NCI-H69 (cell line): Measurements from ENCODE around the gene ZSWIM4.
A peak's percentile ranks its signal among the peaks of the same experiment; 100 is the strongest.

Experiments
- DNase-seq: peaks from one replicate; lab custom pipeline; 2025; lab: John Stamatoyannopoulos, UW

Gene ZSWIM4

DNA sequence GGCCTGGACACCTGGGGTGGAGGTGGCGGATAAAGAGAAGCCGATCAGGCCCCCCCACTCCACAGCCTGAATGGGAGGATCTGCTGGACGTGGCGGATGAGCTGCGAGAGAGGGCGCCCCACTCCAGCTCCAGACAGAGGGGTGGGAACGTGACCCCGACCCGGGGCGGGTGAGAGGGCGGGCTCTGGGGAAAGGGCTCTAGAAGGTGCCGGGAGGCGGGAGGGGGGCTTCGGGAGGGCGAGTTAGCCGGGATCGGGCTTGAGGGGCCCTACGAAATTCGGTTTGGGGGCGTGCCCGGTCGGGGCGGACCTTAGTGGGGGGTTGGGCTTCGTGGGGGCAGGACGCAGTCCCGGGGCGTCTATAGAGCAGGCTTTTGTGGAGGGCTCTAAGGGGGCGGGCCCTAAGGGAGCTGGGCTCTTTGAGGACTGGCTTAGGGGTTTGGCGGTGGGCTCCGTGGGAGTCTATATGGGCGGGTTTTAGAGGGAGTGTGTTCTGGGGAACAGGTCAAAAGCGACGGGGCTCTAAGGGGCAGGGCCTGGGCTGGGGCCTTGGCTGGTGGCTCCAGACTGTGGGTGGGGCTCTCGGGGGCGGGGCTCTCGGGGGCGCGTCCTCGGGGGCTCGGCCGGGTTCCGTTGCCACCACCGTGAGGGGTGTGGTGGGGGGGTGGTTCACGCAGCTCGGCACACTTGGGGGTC, 77.6 kb downstream of the ZSWIM4 start:
- DNase-seq = no peak

DNA sequence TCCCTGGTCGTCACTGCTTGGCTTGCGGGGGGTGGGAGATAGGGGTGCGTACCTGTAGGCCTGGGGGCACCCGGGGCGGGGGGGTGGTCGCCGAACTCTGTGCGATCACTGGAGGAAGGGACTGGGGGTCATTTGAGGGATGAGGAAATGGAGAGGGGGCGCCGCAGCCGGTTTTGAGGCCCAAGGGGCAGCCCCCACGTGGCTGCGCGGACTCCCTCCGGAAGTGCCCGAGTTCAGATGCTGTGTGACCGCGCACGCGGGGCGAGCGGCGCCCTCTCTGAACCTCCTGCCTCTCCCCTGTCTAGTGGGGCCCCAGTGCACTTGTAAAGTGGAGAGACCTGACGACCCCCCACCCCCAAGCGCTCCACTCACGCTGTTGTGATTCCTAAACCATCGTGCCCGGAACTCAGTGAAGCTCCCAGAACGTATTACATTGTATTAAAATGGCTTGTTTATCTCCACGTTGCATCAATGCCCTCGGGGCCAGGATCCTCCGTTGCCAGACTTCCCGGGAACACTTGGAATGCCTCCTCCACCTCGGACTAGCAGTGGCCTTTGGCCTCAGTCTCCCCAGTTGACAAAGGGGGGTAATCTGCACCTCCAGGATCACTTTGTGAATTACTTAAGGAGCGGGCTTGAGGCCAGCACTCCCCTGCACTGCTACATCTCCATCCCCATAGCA, 78.7 kb downstream of the ZSWIM4 start:
- DNase-seq = no peak

DNA sequence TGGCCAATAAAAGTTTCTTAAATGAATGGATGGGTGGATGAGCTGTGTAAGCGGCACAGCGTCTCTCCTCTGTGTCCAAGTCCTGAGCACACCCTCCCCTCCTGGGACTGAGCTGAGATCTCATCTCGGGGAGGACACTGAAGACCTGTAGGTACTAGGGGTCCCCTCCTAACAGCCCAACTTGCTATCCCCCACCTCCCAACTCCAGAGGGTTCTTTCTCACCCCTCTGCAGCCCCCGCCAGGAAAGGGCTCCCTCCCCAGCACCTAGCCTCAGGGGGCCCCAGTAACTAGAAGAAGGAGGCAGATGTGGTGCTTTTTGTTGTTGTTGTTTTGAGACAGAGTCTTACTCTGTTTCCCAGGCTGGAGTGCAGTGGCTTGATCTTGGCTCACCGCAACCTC, 80.6 kb downstream of the ZSWIM4 start:
- DNase-seq = no peak

DNA sequence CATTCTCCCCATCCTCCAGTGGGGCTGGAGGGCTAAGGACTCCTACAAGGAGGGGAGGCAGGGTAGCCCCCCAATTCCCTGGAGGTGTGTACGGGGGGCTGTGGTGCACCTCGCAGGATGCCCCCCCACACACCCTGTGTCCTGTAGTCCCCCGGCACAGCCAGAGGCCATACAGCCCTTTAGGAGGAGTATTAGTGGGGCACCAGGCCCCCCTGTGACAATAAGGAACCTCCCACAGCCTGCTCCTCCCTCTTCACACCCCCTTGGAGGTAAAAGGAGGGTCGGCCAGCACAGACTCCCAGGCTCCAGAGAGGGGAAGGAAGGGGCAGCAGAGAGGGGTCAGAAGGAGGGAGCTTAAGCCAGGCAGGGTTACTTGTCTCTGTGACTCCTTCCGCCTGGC, 81.6 kb downstream of the ZSWIM4 start, which contains the start of gene NANOS3:
Gene NANOS3 (plus strand): TSS at position 301 of the 400 bp plus-strand sequence. CDS start 115 bp downstream, outside the sequence.
- no peak for DNase-seq

DNA sequence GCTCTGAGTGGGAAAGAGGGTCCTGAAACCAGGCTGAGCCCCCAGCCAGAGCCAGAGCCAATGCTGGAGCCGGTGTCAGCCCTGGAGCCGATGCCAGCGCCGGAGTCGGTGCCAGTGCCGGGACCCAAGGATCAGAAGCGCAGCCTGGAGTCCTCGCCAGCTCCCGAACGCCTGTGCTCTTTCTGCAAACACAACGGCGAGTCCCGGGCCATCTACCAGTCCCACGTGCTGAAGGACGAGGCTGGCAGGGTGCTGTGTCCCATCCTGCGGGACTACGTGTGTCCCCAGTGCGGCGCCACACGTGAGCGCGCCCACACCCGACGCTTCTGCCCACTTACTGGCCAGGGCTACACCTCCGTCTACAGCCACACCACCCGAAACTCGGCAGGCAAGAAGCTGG, 82.1 kb downstream of the ZSWIM4 start:
- DNase-seq = no peak

DNA sequence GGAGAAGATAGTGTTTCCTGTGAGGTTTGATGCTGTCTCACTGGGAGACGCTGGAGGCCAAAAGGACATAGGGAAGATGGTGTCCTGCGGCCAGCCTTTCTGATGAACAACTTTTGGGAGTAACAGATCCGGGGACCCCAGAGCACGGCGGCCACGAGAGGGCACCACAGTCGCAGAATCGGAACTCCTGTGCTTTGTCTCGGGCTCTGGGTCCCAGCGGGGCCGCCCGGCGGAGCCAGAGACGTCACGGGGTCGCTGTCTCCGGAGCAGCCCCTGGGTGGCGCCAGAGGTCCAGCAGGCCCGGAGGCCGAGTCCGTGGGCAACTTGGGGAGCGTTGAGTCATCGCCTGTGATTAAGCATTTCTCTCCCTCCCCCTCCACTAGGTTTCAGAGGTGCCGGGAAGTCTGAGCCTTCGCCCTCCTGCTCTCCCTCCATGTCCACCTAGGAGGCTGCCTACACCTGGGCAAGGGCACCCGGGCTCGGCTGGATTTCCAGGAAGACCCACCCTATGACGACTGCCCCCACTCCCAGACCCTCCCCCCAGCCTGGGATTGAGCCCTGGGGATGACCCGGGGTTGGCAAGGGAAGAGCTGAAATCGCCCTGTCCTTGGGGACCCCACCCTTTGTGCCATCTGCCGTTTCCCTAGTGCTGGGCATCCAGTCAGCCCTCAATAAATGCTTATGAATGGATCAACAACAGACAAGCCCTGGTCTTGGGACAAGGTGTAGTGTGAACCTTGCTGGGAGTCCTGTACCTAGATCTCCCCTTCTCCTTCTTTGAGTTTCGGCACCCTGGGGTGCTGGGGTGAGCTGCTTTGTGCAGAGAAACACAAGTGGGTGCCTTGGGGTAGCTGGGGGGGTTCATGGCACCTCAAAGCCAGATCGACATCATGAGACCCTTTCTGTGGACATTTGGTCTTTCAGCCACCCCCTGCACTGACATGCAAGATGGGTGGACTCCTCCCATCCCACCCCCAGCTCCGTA, 85.1 kb downstream of the ZSWIM4 start:
- DNase-seq = peak; percentile 97

DNA sequence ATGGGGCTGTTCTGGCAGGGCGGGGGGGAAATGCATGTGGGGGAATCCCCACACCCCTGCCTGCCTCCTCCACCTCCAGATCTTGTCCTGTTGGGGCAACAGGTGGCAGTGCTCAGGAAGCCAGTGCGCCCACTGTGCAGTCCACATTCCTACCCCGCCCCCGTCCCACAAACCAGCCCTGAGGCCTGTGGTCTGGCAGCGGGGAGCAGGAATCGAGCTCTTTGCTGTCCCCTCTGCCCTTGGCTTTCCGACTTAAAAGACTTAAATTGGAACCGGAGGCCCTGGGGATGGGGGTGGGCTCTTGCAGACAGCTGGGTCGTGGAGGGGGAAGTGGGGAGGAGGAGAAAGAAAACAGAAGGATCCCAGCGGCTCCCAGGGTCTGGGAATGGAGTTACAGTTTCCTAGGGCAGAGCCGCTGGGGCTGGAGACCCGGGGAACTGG, 86.0 kb downstream of the ZSWIM4 start:
- peak; percentile 68 for DNase-seq
